GM18502 (cell line): Measurements from ENCODE around the gene GALNT10.

Experiments
- ATAC-seq: cut with Tn5 transposase; IDR thresholded peaks from one replicate; pipeline ENCODE4 v1.9.1; 2021; ENCODE audit warnings: mild to moderate bottlenecking; ENCODE audit not compliant: unreplicated experiment, poor library complexity

The GALNT10 gene

DNA sequence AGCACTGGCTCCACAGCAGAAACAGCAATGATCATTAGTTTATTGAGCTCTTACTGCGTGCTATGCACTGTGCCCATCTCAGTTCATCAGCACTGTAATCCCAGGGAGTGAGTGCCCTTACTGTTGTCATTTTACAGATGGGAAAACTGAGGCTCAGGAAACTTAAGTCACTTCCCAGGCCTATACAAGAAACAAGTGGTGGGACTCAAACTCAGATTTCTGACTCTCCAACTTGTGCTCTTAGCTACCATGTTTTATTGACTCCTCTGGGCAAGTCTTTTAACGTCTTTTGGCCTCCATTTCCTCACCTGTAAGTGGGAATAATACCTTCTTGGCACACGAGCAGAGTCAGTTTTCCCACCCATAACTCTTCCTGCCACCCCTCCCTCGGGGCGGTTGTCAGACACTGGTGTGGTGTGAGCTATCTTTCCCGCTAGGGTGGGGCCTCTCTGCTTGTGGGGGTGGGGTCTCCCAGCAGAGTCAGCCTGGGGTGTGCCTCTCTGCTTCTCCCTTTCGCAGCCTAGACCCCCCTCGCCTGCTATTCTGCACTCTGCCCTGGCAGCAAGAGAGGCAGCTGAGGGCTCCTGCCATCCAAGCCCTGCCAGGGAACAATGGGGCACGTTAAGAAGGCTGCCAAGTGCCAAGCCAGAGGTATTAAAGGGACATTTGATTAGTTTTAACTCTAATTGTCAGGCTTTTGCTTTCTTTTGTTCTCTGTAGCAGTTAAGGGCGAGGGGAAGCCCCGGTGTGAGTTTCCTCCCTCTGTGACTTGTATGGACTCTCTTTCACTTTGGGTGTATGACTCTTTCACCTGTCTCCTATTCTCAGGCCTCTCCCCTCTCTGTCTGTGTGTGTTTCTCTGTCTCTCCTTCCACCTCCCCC is 12.1 kb downstream of the GALNT10 start:
- ATAC-seq = peak; percentile 95

DNA sequence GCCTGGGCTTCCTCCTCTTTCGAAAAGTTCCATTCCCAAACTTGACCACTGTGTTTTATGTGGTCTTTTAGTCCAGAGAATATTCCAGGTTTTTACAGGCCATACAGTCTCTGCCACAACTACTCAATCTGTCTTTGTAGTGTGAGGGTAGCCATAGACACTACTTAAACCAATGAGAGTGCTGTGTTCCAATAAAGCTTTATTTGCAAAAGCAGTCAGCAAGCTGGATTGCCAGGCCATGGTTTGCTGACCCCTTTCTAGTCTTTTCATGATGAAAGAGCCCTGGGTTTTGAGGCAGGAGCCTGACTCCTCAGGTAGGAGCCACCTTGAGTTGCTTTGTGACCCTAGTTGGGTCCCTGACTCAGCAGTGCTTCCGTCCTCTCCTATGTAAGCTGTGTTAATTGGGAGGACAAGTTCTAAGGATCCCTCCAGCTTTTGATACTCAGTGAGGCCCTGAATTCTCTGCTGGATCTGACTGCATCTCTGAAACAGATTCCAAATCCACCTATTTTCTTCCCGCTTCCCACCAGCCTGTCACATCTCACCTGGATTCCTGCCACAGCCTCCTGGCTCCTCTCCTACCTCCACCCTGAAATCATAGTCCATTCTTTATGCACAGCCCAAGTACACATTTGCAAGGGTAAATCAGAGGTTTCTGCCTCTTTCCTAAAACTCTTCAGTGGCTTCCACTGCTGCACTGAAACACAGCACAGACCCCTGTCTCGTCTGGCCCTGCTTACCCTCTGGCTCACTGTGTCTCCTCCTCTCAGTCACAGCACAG is 13.5 kb downstream of the GALNT10 start:
- no peak for ATAC-seq

DNA sequence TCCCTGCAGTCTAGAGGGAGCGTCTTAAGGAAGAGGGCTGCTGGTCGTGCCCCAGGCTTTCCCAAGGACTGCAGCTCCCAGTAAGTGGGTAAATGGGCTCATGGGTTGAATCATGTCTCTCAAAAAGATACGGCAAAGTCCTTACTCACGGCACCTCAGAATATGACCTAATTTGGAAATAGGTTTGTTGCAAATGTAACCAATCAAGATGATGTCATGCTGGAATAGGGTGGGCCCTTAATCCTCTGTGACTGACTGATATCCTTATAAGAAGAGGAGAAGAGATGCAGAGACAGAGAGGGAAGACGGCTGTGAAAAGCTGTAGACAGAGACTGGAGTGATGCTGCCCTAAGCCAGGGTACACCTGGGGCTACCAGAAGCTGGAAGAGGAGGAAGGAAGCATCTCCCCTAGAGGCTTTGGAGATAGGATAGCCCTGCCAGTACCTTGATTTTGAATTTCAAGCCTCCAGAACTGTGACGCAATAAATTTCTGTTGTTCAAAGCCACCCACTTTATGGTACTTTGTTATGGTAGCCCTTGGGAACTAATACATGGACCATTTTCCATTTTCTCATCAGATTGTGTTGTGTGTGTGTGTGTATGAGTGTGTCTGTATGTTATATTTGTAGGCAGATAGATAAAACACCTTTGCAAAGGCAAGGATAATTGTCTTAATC is 15.0 kb downstream of the GALNT10 start:
- ATAC-seq = no peak

DNA sequence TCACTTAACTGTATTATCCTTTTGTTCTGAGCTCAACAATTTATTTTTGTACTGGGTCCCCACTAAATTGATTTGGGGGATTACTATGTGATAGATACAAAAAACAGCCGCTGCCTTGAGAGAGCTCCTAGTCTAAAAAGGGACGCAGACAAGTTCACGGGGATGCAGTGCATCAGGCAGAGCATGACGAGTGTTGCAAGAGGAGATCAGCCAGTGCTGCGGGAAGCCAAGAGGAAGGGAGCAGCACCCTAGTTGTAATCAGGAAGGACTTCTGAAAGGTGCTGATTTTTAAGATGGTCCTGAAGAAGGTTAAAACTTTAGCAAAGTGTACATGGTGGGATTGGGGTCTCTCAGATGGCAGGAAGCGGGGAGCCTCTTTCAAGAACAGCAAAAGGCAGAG is 15.8 kb downstream of the GALNT10 start:
- no peak for ATAC-seq

DNA sequence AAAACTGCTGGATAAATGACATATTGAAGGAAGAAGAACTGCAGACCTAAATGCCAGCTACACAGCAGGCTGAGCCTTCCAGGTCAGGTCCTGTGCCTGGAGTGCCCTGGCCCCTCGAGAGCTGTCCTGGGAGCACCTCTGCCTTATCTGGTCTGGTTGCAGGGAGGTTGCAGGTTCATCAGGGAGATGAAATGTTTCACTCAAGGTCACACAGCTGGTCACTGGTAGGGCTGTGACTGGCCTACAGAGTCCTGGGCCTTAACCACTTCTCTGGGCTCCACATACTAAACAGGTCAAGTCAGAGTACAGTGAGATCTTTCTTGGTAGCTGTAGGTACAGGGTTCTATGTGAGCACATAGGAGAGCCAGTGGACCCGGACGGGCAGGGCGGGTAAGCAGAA is 16.7 kb downstream of the GALNT10 start:
- ATAC-seq = no peak

DNA sequence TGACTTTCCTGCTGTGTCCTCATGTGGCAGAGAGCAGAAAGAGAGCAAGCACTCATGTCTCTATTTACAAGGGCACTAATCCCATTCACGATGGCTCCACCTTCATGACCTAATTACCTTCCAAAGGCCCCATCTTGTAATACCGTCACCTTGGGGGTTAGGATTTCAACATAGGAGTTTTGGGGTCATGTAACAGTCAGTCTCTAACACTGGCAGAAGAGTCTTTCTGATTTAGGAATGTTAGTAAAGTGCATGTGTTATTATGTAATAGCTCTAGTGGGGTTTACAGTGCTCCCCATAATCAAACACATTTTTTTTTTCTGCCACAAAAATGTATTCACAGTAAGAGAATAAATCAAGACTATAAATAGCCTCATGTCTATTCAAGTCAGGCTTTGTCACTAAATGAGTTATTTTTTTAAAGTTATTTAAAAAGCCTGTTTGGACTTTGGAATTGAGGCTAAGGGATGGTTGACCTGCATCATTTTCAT is 19.1 kb downstream of the GALNT10 start:
- ATAC-seq = no peak

DNA sequence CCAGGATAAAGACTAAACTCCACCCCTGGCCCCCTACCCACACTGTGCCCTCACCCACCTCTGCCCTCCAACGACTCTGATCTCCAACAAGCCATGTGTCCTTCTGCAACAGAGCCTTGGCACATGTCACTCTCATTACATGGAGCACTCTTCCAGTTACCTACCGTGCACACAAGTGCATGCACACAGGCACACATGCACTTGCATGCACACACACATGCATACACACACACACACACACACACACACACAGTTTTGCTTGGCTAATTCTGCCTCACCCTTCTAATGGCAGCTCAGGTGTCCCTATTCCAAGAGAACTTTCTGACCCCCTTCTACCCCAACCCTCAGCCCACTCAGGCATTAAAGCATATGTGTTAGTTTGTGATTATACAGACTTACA is 19.6 kb downstream of the GALNT10 start:
- no peak for ATAC-seq

DNA sequence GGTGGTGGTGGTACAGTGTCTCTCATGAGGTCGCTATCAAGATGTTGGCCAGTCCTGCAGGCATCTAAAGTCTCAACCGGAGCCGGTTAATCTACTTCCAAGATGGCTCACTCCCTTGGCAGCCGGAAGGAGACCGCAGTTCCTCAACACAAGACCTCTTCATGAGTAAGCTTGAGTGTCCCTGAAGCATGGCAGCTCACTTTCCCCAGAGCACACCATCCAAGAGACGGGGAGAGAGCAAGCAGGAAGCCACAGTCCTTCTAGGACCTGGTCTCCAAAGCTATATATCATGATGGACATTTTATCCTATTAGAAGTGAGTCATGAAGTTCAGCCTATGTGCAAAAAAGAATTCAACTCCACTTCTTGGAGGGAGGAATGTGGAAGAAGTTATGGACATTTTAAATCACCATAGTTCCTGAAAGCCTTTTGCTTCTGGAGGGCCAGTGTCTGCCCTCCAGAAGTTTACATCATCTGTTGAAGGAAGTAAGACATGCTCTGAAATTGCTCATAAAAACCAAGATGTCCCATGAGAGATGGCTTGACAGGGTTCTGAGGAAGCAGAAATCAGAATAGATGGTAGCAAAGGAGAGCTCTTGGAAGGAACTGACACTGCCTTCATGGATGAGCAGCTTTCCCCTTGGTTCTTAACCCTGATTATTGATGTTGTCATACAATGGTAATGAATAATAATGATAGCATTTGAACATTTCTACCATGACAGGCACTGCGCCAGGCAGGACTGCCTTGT is 21.3 kb downstream of the GALNT10 start:
- ATAC-seq = no peak

DNA sequence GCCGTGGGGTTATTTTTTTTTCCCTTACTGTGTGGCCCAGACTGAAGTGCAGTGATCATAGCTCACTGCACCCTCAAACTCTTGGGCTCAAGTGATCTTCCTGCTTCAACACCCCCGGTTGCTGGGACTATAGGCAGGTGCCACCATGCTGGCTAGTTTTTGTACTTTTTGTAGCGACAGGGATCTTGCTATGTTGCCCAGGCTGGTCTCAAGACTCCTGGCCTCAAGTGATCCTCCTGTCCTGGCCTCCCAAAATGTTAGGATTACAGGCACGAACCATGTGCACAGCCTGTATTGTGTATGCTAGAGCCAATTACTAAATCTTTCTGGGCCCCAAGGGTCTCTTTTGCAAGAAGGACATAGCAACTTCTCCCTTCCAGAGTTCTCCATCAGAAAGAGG is 23.1 kb downstream of the GALNT10 start:
- ATAC-seq = no peak

DNA sequence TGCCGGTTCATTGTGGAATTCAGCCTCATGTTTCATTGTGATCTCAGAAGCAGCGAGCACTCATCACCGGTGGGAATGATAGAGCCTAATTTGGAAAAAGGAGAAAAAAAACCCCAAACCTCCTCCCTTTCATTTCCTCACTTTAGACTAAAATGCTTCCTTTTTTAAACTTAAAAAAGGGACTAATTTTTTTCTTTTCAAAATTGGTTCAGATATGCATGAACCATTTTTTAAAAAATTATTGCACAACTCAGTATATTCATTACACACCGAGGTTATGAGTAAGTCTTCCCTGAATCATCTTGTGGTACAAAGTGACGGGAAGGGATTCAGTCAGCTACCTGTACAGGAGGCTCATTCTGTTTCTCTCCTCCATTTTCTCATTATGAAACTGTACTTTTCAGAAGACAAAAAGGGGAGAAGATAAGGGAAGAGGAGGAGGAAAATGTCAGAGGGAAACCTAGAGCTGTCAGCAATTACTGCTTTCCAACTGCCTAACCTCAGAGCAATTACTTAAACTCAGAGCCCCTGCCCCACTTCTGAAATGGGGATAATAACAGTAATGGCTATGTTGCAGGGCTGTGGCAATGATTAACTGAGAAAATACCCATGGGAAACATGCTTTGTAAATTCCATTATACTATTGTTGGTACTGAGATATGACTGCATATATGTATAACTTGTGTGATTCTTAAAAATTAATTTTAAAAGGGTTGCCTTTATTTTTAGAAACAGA is 24.0 kb downstream of the GALNT10 start:
- peak; percentile 92 for ATAC-seq

DNA sequence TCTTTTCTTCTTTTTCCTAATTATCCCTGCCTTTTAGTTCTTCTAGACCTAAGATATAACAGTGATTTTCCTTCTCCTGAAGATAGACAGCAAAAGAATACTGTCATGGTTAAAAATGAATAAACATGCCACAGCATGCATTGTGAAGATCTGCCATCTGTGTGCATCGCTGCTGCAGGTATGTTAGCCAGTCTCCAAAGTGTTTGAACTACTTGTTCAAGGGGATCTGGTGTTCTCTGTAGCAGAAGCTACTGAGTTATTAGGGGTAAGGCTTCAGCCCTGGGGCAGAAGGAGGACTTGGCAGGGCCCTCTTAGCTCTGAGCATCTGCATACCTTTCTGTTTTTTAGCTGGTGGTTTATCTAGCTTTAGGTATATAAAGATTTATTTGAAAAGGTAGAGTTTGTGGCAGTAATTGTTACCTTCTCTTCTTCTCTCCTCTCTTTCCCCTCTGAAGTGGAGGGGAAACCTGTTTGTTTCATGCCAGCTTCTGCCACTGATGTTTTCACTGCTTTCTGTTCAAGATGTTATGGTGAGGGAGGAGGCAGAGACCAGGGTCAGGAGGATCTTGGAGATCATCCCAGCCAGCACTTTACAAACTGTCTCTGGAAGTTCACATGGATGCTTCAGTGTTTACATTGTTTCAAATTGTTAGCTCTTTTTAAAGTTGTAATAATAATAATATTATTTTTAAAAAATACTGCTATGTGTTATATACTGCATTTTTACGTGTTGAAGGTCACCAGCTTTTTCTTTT is 25.2 kb downstream of the GALNT10 start:
- ATAC-seq = no peak

DNA sequence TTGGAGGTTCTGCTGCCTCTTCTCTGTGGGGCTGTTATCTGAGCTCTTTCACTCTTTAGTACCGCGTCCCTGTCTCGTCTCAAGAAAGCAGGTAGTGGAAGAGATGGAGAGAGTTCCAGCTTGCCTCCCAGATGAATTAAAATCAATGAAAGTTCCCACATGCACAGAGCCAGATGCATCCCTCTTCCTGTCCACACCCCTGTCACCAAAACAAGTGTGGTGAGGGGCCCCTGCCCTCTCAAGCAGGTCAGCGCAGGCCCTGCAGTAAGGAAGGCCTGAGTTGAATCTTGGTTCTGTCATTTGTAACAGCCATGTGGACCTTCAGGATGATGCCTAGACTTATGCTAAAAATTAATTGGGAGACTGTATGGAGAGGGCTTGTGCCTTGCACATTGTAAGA is 26.9 kb downstream of the GALNT10 start:
- ATAC-seq = no peak

DNA sequence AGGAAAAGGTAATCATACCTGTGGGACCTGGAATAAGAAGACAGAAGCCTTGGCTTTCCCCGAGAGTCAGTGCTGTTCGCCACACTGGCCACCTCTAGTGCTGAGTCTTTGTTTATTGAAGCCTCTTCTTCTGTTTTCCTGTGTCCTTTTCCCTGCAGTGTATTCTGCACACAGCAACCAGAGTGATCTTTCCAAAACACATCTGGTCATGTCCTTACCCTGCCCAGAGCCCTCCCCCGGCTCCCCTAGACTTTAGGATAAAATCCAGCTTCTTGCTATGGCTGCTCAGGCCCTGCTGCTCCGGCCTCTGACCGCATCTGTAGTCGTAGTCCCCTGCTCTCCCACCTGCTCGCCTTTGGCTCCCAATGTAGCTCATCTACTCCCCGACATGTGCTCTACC is 28.3 kb downstream of the GALNT10 start:
- no peak for ATAC-seq

DNA sequence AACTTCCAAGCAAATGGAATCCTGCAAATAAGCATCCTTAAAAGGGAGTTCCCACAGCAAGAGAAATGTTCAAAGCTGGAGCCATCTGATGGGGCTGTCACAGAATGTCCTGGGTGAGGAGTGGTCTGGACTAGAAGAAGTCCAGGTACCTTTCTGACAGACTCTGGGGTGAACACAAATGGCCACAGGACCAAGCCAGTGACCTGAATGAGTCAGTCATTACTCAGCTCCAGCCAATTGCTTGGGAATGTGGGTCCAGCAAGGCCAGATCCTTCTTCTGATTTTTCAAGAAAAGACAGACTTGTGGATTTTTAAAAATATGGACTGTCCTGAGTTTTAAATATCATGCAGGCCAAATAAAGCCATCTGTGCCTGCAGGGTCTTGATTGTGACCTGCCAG is 30.1 kb downstream of the GALNT10 start:
- no peak for ATAC-seq

DNA sequence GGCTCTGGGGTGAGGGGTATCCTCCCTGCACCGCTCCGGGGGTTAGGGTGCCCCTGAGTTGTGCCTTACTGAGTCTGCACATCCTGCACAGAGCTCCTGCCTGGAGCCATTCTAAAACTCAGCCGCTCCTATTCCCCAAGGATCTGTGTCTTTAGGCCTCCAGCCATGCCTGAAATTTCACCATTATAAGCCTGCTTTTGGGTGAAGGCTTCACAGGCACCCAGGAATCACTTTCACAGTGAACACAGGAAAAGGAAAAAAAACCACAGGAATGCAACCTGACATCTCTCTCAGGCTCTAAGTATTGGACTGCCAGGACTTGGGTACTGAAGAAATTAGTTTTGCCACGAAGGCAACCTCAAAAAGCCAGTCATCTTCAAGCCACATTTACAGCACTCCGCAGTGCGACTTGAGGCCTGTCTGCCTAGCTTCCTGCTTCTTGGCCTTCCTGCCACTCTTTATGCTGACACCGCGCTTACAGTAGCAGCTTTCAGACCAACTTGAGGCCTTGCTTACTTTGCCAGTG is 30.9 kb downstream of the GALNT10 start:
- ATAC-seq = no peak

DNA sequence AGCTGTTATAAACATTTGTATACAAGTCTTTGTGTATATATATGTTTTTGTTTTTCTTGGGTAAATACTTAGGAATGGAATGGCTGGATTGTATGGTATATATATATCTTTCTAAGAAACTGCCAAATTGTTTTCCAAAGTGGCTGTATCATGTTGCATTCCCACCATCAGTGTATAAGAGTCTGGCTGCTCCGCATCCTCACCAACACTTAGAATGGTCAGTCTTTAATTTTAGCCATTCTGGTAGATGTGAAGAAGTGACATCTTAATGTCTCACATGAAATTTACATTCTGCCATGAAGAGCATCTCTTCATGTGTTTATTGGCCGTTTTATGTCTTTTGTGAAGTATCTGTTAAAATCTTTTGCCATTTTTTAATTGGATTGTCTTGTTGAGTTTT is 31.9 kb downstream of the GALNT10 start:
- ATAC-seq = no peak

DNA sequence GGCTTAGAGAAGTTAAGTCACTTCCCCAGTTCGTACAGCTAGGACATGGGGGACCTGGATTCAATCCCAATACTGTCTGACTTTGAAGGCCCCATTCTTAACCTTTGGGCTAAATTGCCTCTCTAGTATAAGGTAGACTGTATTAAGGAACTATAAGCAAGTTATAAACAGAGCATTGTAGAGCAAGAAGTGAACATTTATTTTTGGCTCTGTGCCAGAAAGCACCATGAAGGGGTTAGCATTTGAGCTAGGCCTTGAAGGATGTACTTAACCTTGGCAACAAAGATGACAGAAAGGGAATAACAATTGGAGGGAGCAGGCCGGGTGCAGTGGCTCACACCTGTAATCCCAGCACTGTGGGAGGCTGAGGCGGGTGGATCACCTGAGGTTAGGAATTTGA is 32.8 kb downstream of the GALNT10 start:
- no peak for ATAC-seq

DNA sequence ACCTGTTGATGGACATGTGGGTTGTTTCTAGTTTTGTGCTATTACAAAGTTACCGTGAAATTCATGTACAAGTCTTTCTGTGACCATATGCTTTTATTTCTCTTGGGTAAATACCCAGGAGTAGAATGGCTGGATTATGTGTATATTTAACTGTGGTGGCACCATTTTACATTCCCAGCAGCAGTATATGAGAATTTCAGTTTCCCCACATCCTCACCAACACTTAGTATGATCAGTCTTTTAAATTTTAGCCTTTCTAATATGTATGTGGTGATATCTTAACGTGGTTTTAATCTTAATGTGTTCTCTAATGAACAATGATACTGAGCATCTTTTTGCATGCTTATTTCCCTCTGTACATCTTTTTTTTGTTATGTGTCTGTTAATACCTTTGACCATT is 36.6 kb downstream of the GALNT10 start:
- no peak for ATAC-seq

DNA sequence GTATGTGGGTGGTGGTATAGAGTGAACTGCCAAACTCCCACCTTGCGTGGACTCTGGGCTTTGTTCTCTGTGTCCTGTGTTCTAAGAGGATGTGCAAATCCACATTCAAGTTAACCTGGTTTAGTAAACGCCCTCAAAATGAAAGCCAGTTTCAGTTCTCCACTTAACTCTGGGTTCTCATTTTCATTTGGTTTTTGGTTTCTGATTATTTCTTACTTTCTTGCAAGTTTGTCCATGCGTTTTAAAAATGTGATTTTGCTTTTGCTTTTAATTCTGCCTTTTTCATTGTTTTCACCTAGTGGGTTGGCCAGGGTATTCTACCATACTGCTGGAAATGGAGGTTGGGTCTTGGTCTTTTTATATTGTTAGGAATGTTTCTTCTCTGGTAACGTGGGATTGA is 38.2 kb downstream of the GALNT10 start:
- ATAC-seq = peak; percentile 95
